Left ventricle myocardium inferior (tissue), 1 donor: ENCODE data around the gene CDYL2. TPM values are rescaled to one million over a fixed set of nuclear protein-coding genes. Genes with fewer than 3 reads are reported as not detected.

Experiments
- DNase-seq: peaks from one replicate; pipeline ENCODE4 v3.0.0-alpha.2; 2020
- H3K27ac ChIP-seq: fragments of 200-600 bp; replicated peaks from 2 replicates; pipeline ENCODE4 v1.8.0; 2021
- H3K27me3 ChIP-seq: fragments of 200-600 bp; 2 replicates; pipeline ENCODE4 v1.8.0; 2021; ENCODE audit warnings: low read depth
- H3K36me3 ChIP-seq: fragments of 200-600 bp; 2 replicates; pipeline ENCODE4 v1.8.0; 2021
- H3K4me1 ChIP-seq: fragments of 200-600 bp; 2 replicates; pipeline ENCODE4 v1.8.0; 2021
- H3K4me3 ChIP-seq: fragments of 200-600 bp; 2 replicates; pipeline ENCODE4 v1.8.0; 2021; ENCODE audit warnings: mild to moderate bottlenecking, moderate library complexity
- H3K9me3 ChIP-seq: fragments of 200-600 bp; replicated peaks from 2 replicates; pipeline ENCODE4 v1.8.0; 2021
- intact Hi-C: fragments of 100-400 bp; cut with micrococcal nuclease; formaldehyde crosslinking; loops from one replicate; pipeline ENCODE4 v1.11.0; 2022
- total RNA-seq: library from RNA; stranded (reverse); fragmentation: NEBNext Ultra II Directional; extraction: Animal tissue kit (Norgen Biotek cat#: 25700); gene quantifications from one replicate; pipeline ENCODE4 v1.2.1, GENCODE V29; 2021
- TF ChIP-seq, protein P1 (sequence below): fragments of 200-600 bp; IDR thresholded peaks from 2 replicates; pipeline ENCODE4 v1.8.0; 2021; ENCODE audit warnings: antibody characterized with exemption, mild to moderate bottlenecking, borderline replicate concordance
- donor health status: DM: no; HTN: yes; CAD: no; lungs with severe emphysema.

CDYL2 gene
- total RNA-seq, 1 donor from 2014 or later: 3.2 TPM

DNA sequence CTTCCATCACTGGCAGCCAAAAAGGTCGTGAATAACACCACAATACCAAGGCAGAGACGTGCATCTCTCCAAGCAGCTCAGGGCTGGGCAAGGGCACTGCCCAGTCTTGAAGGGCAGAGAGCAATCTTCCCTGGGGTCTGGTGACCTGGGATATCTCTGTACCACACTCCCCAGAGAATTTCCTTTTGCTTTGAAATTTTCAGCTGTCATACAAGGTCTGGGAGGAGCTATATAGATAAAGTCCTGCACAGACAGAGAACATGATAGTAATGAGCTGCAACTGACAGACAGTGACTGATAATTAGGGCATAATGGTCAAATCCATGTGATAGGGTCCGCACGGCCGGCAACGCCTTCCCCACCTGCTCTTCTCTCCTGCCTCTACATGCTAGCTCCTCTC is 195.5 kb downstream of the CDYL2 start:
- Histone ChIP-seq H3K36me3 (peaks cover 5% of the 10 kb centered on the region), H3K9me3 (peaks cover 1% of the 10 kb centered on the region), H3K4me3 (no peak overlapping the region), H3K27me3 (no peaks in the 10 kb centered on the region), H3K4me1 (no peaks in the 10 kb centered on the region), H3K27ac (no peak overlapping the region)
- DNase-seq: no peak
- TF ChIP-seq, protein P1, sequence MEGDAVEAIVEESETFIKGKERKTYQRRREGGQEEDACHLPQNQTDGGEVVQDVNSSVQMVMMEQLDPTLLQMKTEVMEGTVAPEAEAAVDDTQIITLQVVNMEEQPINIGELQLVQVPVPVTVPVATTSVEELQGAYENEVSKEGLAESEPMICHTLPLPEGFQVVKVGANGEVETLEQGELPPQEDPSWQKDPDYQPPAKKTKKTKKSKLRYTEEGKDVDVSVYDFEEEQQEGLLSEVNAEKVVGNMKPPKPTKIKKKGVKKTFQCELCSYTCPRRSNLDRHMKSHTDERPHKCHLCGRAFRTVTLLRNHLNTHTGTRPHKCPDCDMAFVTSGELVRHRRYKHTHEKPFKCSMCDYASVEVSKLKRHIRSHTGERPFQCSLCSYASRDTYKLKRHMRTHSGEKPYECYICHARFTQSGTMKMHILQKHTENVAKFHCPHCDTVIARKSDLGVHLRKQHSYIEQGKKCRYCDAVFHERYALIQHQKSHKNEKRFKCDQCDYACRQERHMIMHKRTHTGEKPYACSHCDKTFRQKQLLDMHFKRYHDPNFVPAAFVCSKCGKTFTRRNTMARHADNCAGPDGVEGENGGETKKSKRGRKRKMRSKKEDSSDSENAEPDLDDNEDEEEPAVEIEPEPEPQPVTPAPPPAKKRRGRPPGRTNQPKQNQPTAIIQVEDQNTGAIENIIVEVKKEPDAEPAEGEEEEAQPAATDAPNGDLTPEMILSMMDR: no peak
- intact Hi-C loops: no loop called here

DNA sequence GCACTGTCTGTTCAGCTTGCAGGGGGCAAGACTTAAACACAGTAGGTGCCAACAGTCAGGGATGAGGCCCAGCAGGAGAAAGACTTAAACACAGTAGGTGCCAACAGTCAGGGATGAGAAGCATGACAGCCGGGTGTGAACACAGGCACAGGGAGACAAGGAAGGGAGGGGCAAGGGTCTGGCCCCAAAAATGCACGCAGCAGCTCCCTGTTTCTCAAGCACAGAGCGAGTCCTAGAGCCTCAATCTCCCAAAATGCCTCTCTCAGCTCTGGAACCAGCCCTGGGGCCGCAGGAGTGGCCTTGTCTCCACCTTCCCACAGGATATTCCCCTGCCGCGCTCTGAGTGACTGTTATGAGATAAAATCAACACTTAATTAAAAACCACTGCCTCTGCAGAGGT is 197.2 kb downstream of the CDYL2 start:
- no peak for DNase-seq
- H3K4me1 ChIP-seq: no peaks in the 10 kb centered on the region
- intact Hi-C loops: no loop called here
- peaks cover 8% of the 10 kb centered on the region for H3K36me3 ChIP-seq
- H3K27me3 ChIP-seq: no peaks in the 10 kb centered on the region
- H3K9me3 ChIP-seq: no peaks in the 10 kb centered on the region
- no peak overlapping the region for H3K27ac ChIP-seq
- TF ChIP-seq, protein P1: no peak
- no peak overlapping the region for H3K4me3 ChIP-seq

DNA sequence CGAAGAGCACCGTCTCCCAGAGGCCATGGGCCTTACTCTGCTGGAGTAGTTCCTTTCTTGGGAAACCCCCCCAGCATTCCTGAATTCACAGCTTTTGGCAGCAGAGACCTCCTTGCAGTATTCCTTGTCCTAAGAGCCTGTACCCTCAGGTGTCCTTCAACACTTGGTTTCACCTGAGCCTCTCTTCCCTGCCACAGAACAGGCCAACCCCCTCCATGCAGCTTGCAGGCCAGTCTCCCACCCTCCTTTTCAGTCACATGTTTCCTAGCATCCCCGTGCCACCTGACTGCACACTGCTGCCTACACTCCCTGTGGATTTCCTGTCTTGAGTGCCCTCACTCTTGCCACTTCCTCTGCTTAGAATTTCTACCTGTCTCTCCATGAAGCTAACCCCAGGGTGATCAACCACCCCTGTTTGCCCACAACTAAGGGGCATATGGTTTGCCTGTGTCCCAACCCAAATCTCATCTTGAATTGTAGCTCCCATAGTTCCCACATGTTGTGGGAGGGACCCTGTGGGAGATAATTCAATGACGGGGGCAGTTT is 198.1 kb downstream of the CDYL2 start:
- Histone ChIP-seq H3K27ac (no peak overlapping the region), H3K4me1 (no peaks in the 10 kb centered on the region), H3K27me3 (no peaks in the 10 kb centered on the region), H3K36me3 (peaks cover 8% of the 10 kb centered on the region), H3K4me3 (no peak overlapping the region), H3K9me3 (no peaks in the 10 kb centered on the region)
- intact Hi-C loops: no loop called here
- TF ChIP-seq, protein P1: no peak
- DNase-seq: no peak

DNA sequence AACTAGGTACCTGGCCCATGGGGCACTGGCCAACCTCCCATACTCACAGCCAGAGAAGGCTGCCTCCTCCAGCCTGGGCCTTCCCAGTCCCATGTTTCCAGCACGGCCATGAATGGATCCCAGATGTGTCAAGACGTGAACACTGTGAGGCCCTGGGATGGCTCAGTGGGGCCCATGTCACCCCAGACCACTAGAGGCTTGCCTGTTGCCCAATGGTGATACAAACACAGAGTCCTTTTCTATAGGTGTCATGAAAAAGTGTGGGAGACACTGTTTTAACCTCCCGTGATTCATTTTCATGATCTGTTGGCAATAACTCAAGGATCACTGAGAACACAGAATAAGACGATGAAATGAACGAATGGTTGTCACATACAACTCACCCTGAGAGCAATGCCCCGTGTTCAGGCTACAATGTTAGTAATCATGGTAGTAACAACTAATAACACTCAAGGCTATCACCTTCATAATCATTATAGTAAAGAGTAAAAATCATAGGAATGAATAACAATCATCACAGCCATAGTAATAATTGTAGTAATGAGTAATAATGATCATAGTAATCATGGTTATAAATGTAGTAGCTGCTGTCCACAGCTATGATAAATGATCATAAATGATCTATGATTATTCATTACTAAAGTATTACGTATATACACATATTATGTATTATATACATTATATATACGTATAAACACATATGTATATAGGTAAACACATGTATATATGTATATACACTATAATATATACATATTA is 199.6 kb downstream of the CDYL2 start:
- intact Hi-C loops: no loop called here

DNA sequence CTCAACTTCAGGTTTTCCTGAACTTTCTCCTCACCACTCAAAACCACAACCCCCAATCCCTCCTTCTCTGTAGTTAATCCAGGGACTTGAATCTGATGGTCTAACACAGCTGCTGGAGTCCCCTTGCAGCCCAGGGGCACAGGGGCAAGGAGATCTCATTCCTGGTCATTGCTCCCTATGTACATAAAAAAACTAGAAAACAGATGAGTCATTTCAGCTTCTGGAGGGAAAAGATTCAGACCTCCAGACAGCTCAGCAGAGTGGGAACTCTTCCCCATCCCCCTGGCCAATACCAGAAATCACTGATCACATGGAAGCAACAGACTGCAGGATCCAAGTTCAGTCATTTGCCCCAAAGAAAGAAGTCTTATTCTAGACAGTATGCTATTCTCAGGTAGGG is 201.5 kb downstream of the CDYL2 start:
- H3K4me3 ChIP-seq: no peak overlapping the region
- peaks cover 8% of the 10 kb centered on the region for H3K36me3 ChIP-seq
- TF ChIP-seq, protein P1: no peak
- H3K27me3 ChIP-seq: no peaks in the 10 kb centered on the region
- intact Hi-C loops: no loop called here
- no peaks in the 10 kb centered on the region for H3K9me3 ChIP-seq
- H3K4me1 ChIP-seq: no peaks in the 10 kb centered on the region
- DNase-seq: no peak
- no peak overlapping the region for H3K27ac ChIP-seq

More for the DNA sequence above, 199.6 kb downstream of the CDYL2 start:
- Histone ChIP-seq H3K4me1 (no peaks in the 10 kb centered on the region), H3K9me3 (no peaks in the 10 kb centered on the region), H3K36me3 (peaks cover 8% of the 10 kb centered on the region), H3K4me3 (no peak overlapping the region), H3K27me3 (no peaks in the 10 kb centered on the region), H3K27ac (no peak overlapping the region)
- no peak for DNase-seq
- TF ChIP-seq, protein P1: no peak
